HG03439 (cell line): ENCODE results near the gene PSMG3.

Experiments
- ATAC-seq: cut with Tn5 transposase; IDR thresholded peaks from one replicate; pipeline ENCODE4 v1.9.1; 2021; ENCODE audit warnings: mild to moderate bottlenecking, moderate library complexity; ENCODE audit not compliant: unreplicated experiment

PSMG3 gene

DNA sequence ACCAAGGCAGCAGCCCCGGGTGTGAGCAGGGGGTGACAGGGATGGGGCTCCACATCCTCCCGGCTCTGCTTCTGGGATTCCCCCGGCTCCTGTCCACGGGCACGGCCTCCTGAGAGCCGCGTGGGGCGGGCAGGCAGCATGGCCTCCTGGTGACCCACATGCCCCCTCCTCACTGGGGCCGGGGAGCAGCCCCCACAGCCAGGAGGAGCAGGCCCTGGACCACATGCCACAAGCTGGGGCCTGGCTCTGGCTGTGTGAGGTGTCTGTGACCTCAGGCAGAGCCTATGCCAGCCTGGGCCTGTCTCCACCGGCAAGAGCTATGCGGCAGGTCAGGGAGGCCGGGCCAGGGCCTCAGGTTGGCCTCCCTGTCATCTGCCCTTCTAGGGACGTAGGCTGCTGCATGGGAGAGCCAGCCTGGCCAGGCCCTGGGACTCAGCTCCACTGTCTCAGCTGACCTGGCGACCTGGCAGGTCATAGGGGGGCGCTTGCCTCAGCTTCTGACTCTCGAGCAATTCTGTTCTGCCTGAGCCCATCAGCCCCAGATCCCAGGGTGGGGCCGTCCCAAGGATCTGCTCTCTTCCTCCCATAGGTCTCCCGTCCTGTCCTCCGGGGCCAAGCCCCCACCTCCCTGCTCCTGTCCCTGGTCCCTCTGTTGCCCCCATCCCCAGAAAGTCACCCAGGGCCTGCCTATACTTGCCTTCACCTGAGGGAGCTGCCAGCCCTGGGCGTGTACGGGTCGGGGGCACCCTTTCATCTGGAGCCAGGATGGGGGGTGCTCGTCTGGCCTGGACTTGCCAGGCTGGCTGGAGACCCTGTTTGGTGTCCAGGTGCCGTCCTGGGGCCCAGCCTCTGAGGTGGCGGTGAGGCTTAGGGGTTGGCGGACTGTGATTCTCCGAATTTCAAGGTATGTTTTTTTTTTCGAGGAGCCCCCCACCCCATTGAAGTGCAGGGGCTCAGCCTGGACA is 9.9 kb downstream of the PSMG3 start:
- ATAC-seq = no peak

GRCh38 chr7:1558841-1559625 is 10.8 kb downstream of the PSMG3 start:
- no peak for ATAC-seq

GRCh38 chr7:1558181-1558811 is 11.5 kb downstream of the PSMG3 start:
- no peak for ATAC-seq

GRCh38 chr7:1557771-1558170 is 12.1 kb downstream of the PSMG3 start:
- ATAC-seq = no peak

- no peak for ATAC-seq
Observed at GRCh38 chr7:1557006-1557405, 12.8 kb downstream of the PSMG3 start.

- no peak for ATAC-seq
Observed at GRCh38 chr7:1555813-1556543, 13.9 kb downstream of the PSMG3 start, which contains the start of gene TMEM184A. TMEM184A (minus strand) TSS chr7:1556205; CDS start chr7:1555484, 721 bp downstream.

DNA sequence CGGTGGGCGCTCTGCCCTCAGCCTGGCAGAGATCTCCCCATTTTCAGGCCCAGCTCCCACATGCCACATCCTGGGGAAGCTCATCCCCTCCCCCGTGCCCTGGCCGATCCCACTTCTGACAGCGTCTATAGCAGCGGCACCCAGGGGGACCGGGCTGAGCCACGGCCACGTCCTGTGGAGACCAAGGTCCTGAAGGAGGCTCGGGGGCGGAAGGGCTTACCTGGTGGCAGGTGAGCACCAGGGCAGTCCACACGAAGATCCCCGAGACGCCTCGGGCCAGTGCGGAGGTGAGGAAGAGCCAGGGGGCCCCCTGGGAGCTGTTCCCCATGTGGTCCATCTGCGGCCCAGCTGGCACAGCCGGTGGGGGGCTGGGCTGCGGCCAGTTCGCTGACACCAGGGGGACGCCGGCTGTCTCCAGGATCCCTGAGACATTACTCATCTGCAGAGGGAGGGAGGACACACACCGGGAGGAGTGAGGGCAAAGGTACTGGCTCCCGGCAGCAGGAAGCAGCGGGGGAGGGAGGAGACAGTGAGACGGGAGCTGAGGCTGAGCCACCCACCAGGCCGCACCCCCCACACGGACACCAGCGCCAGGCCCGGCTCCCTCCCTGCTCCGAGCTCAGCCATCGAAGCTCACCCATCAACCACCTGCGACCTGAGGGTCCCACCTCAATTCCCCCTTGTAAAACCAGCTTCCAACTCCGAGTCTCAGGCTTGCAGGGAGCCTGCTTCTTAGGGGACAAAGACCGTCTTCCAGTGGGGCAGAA is 14.6 kb downstream of the PSMG3 start:
- ATAC-seq = no peak

GRCh38 chr7:1554333-1555045 is 15.3 kb downstream of the PSMG3 start:
- no peak for ATAC-seq

GRCh38 chr7:1553512-1554210 is 16.2 kb downstream of the PSMG3 start:
- no peak for ATAC-seq

DNA sequence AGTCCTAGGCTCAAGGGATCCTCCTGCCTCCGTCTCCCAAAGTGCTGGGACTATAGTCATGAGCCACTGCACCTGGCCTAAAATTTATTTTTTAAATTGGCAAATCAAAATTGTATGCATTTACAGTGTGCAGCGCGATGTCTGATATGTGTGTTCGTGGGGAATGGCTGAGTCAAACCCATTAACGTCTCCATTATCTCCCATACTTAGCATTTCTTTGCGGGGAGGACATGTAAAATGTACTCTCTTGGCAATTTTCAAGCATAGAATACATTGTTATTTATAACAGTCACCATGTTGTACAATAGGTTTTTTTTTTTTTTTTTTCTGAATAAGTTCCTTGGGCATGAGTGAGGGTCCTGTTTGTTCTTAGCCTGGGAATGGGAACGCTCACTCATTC is 17.6 kb downstream of the PSMG3 start:
- no peak for ATAC-seq

DNA sequence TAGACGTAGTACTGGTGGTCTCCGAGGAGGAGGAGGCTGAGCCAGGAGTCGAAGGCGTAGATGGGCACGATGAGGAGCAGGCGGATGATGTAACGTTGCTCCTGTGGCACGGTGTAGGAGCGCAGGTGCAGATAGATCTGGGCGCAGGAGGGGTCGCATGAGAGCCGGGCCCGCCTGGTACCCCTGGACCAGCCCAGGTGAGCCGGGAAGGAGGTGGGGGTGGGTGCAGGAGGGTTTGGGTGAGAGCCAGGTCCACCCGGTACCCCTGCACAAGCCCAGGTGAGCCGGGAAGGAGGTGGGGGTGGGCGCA is 19.0 kb downstream of the PSMG3 start:
- ATAC-seq = no peak

- no peak for ATAC-seq
Observed at GRCh38 chr7:1550005-1550845, 19.6 kb downstream of the PSMG3 start.

- no peak for ATAC-seq
Observed at GRCh38 chr7:1549357-1550004, 20.4 kb downstream of the PSMG3 start.

GRCh38 chr7:1548944-1549343 is 20.9 kb downstream of the PSMG3 start:
- no peak for ATAC-seq

- ATAC-seq = no peak
Observed at GRCh38 chr7:1548438-1548831, 21.4 kb downstream of the PSMG3 start.

DNA sequence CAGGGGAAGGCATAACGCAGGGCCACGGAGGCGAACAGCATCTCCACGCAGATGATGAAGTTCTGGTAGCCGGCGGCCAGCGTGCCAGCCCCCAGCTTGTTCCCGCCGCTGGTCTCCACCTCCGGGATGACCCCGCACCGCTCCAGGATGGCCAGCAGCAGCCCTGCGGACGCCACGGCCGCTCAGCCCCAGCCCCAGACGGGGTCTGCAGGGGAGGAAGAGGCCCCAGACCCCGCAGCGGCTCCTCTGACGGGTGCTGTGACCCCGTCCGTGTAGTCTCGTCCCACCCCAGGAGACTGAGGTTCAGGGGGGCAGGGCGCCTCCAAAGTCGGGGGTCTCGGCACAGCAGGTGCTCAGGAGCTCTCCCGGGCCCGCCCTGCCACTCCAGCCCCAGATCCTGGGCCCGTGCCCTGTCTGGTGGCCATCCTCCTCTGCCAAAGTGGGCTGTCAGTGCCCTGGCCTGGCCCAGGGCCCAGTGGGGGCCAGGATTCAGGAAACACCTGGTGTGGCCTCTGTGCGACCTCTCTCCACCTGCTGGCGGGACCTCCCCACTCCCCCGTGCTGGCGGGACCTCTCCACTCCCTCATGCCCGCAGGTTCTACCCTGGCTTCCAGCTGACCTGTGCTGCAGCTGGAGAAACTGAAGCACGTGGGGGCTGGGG is 21.9 kb downstream of the PSMG3 start:
- ATAC-seq = no peak
